Suprapubic skin (tissue), 4 donors: ENCODE results near the gene HOXA9. TPM values are rescaled to one million over a fixed set of nuclear protein-coding genes. Genes with fewer than 3 reads are reported as not detected.
A peak's percentile ranks its signal among the peaks of the same experiment; 100 is the strongest.

Source experiments
- DNase-seq, 2 donors: peaks; one replicate each; pipeline ENCODE4 v3.0.0-alpha.2; 2019; ENCODE audit warnings: low spot score in 2 of 2
- H3K27ac ChIP-seq: fragments of 200-600 bp; sonication (generic); one replicate; pipeline ENCODE4 v1.5.1; 2019
- H3K27me3 ChIP-seq: fragments of 200-600 bp; sonication (generic); one replicate; pipeline ENCODE4 v1.5.1; 2019
- H3K36me3 ChIP-seq: fragments of 200-600 bp; sonication (generic); one replicate; pipeline ENCODE4 v1.5.1; 2019
- H3K4me1 ChIP-seq: fragments of 200-600 bp; sonication (generic); one replicate; pipeline ENCODE4 v1.5.1; 2019
- H3K4me3 ChIP-seq: fragments of 200-600 bp; sonication (generic); one replicate; pipeline ENCODE4 v1.5.1; 2019; ENCODE audit warnings: mild to moderate bottlenecking
- H3K9me3 ChIP-seq: fragments of 200-600 bp; sonication (generic); one replicate; pipeline ENCODE4 v1.5.1; 2019
- CTCF ChIP-seq, 2 donors: fragments of 200-600 bp in 1 of 2; fragments of 450-650 bp in 1 of 2; sonication (generic) in 1 of 2; IDR thresholded peaks; one replicate each; pipeline ENCODE4 v1.5.1; 2016 to 2019; ENCODE audit warnings: antibody characterized with exemption in 2 of 2, mild to moderate bottlenecking in 1 of 2, moderate library complexity in 1 of 2
- EP300 ChIP-seq: sonication (generic); formaldehyde crosslinking; IDR thresholded peaks from one replicate; pipeline ENCODE4 v1.6.1; 2017; ENCODE audit warnings: antibody characterized with exemption
- POLR2A ChIP-seq, 2 donors: fragments of 450-650 bp; IDR thresholded peaks; one replicate each; pipeline ENCODE4 v1.6.1; 2017; ENCODE audit warnings: antibody characterized with exemption in 2 of 2, mild to moderate bottlenecking in 2 of 2, moderate library complexity in 2 of 2
- POLR2AphosphoS5 ChIP-seq, 3 donors: sonication (generic); formaldehyde crosslinking; IDR thresholded peaks; one replicate each; pipeline ENCODE4 v1.6.1; 2017; ENCODE audit warnings: antibody characterized with exemption in 3 of 3
- WGBS: methylation state at CpG from one replicate; pipeline ENCODE4 v1.1.5; 2018; 5-methylcytosine and 5-hydroxymethylcytosine counted together
- total RNA-seq, 4 donors: library from RNA; depleted of rRNA; stranded (reverse); fragments of >200 nt; gene quantifications; one replicate each; pipeline ENCODE4 v1.1.0, GENCODE V29; 2016

HOXA9 gene
- total RNA-seq, 4 donors from 2014 or later: 26.7 to 64.8 (median 48.7) TPM

GRCh38 chr7:27154901-27155815 is 10.2 kb downstream of the HOXA9 start:
- H3K9me3 ChIP-seq: no peaks in the 10 kb centered on the region
- peak; percentile 70 to 77 for DNase-seq
- no peak for TF ChIP-seq POLR2AphosphoS5 (IDR thresholded peaks at IDR 0.05)
- no peak for TF ChIP-seq EP300
- TF ChIP-seq CTCF (IDR thresholded peaks at IDR 0.05): no peak
- no peak for TF ChIP-seq POLR2A (IDR thresholded peaks at IDR 0.05)
- no peaks in the 10 kb centered on the region for H3K36me3 ChIP-seq
- H3K4me3 ChIP-seq: peak overlapping the region; percentile 84
- peaks cover 15% of the 10 kb centered on the region for H3K27me3 ChIP-seq
- WGBS: 49% methylated on average over 27 of the region's 48 CpGs
- peak overlapping the region; percentile 97 for H3K27ac ChIP-seq
- peaks cover 86% of the 10 kb centered on the region for H3K4me1 ChIP-seq

GRCh38 chr7:27154369-27154768 is 11.0 kb downstream of the HOXA9 start:
- Histone ChIP-seq H3K9me3 (no peaks in the 10 kb centered on the region), H3K27ac (peak overlapping the region; percentile 97), H3K4me3 (peak overlapping the region; percentile 84), H3K27me3 (peaks cover 15% of the 10 kb centered on the region), H3K4me1 (peaks cover 91% of the 10 kb centered on the region), H3K36me3 (no peaks in the 10 kb centered on the region)
- DNase-seq: peak in 1 of 2 donors; percentile 76
- TF ChIP-seq POLR2A (IDR thresholded peaks at IDR 0.05): no peak
- TF ChIP-seq EP300: no peak
- TF ChIP-seq CTCF (IDR thresholded peaks at IDR 0.05): no peak
- 70% methylated on average over 10 of the region's 10 CpGs for WGBS

GRCh38 chr7:27153526-27153925 is 11.8 kb downstream of the HOXA9 start:
- Histone ChIP-seq H3K9me3 (no peaks in the 10 kb centered on the region), H3K4me3 (no peak overlapping the region), H3K4me1 (peaks cover 95% of the 10 kb centered on the region), H3K27me3 (peaks cover 19% of the 10 kb centered on the region), H3K27ac (peak overlapping the region; percentile 97), H3K36me3 (no peaks in the 10 kb centered on the region)
- 70% methylated on average over 3 of the region's 3 CpGs for WGBS
- no peak for TF ChIP-seq POLR2A (IDR thresholded peaks at IDR 0.05)
- no peak for TF ChIP-seq CTCF (IDR thresholded peaks at IDR 0.05)
- no peak for TF ChIP-seq POLR2AphosphoS5 (IDR thresholded peaks at IDR 0.05)
- no peak for TF ChIP-seq EP300
- no peak for DNase-seq

GRCh38 chr7:27152816-27153442 is 12.4 kb downstream of the HOXA9 start:
- peak overlapping the region; percentile 53 for H3K4me3 ChIP-seq
- no peak for DNase-seq
- H3K4me1 ChIP-seq: peaks cover 96% of the 10 kb centered on the region
- TF ChIP-seq POLR2AphosphoS5 (IDR thresholded peaks at IDR 0.05) (no peak), POLR2A (IDR thresholded peaks at IDR 0.05) (no peak), EP300 (no peak), CTCF (IDR thresholded peaks at IDR 0.05) (no peak)
- 23% methylated on average over 16 of the region's 22 CpGs for WGBS
- H3K9me3 ChIP-seq: no peaks in the 10 kb centered on the region
- H3K27ac ChIP-seq: peak overlapping the region; percentile 97
- H3K27me3 ChIP-seq: peaks cover 19% of the 10 kb centered on the region
- no peaks in the 10 kb centered on the region for H3K36me3 ChIP-seq
